Uterus (tissue), 2 donors: Measurements from ENCODE around the gene TNKS2.
"Not testable (repeated sequence)": the region's sequence is repeated elsewhere in the genome, so short reads cannot be mapped to it uniquely, and the experiment has no call there.

Source experiments
- CTCF ChIP-seq, 4 experiments: fragments of 200-600 bp in 2 of 4; fragments of 450-650 bp in 2 of 4; sonication (generic) in 2 of 4; IDR thresholded peaks; one replicate each; pipeline ENCODE4 v1.5.1; 2016 to 2019; ENCODE audit warnings: antibody characterized with exemption in 4 of 4, mild to moderate bottlenecking in 2 of 4, moderate library complexity in 1 of 4
- POLR2A ChIP-seq, 2 donors: fragments of 450-650 bp; IDR thresholded peaks; one replicate each; pipeline ENCODE4 v1.6.1; 2016; ENCODE audit warnings: antibody characterized with exemption in 2 of 2, mild to moderate bottlenecking in 1 of 2, moderate library complexity in 1 of 2

DNA sequence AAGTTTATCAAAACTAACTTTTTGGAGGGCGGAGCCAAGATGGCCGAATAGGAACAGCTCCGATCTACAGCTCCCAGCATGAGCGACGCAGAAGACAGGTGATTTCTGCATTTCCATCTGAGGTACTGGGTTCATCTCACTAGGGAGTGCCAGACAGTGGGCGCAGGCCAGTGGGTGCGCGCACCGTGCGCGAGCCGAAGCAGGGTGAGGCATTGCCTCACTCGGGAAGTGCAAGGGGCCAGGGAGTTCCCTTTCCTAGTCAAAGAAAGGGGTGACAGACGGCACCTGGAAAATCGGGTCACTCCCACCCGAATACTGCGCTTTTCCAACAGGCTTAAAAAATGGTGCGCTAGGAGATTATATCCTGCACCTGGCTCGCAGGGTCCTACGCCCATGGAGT, 48.6 kb upstream of the TNKS2 start:
- not testable (repeated sequence) for TF ChIP-seq CTCF, POLR2A (IDR thresholded peaks at IDR 0.05)
